CD8-positive, alpha-beta memory T cell (primary cell): ENCODE results near the gene CDK16. TPM values are rescaled to one million over a fixed set of nuclear protein-coding genes. Genes with fewer than 3 reads are reported as not detected.

Experiments used
- CTCF ChIA-PET: fragments of 350-600 bp; sonication (Branson Sonifier 250); formaldehyde crosslinking; loops from one replicate; lab custom pipeline; 2021; ENCODE audit warnings: antibody characterized with exemption; lab: Charles Lee
- POLR2A ChIA-PET: fragments of 350-600 bp; sonication (Branson Sonifier 250); formaldehyde crosslinking; loops from one replicate; lab custom pipeline; 2021; ENCODE audit warnings: antibody characterized with exemption; lab: Charles Lee
- DNase-seq, 5 donors: peaks; one replicate each; pipeline versions ENCODE4 v3.0.0 to v3.0.0-alpha.2; 2020 to 2022; ENCODE audit warnings: mixed read lengths in 1 of 5
- H3K27ac ChIP-seq: one replicate; pipeline ENCODE4 v1.7.0; 2013; ENCODE audit warnings: low read depth, mild to moderate bottlenecking, low read length, moderate library complexity
- H3K27me3 ChIP-seq: 2 replicates; pipeline ENCODE4 v1.7.0; 2013; ENCODE audit warnings: low read length, mild to moderate bottlenecking; ENCODE audit not compliant: insufficient read depth, poor library complexity, severe bottlenecking
- H3K36me3 ChIP-seq: 2 replicates; pipeline ENCODE4 v1.7.0; 2013; ENCODE audit warnings: mild to moderate bottlenecking, low read length, moderate library complexity; ENCODE audit not compliant: insufficient read depth
- H3K4me1 ChIP-seq: 2 replicates; pipeline ENCODE4 v1.7.0; 2013; ENCODE audit warnings: mild to moderate bottlenecking, low read length, moderate library complexity; ENCODE audit not compliant: insufficient read depth
- H3K4me3 ChIP-seq: 2 replicates; pipeline ENCODE4 v1.7.0; 2013; ENCODE audit warnings: mild to moderate bottlenecking, low read length
- H3K9me3 ChIP-seq: 2 replicates; pipeline ENCODE4 v1.7.0; 2013; ENCODE audit warnings: mild to moderate bottlenecking, low read length
- H3K27ac Mint-ChIP-seq, 8 donors: one replicate each; pipeline ENCODE4 v1.8.0; 2020 to 2021; ENCODE audit warnings: mixed read lengths in 8 of 8, mild to moderate bottlenecking in 6 of 8, inconsistent platforms in 3 of 8, moderate library complexity in 3 of 8
- H3K27me3 Mint-ChIP-seq, 2 donors: one replicate each; pipeline ENCODE4 v1.8.0; 2020 to 2021; ENCODE audit warnings: mixed read lengths in 2 of 2, mild to moderate bottlenecking in 1 of 2, moderate library complexity in 1 of 2
- H3K36me3 Mint-ChIP-seq, 3 donors: one replicate each; pipeline ENCODE4 v1.8.0; 2020 to 2021; ENCODE audit warnings: mixed read lengths in 3 of 3, inconsistent platforms in 1 of 3, mild to moderate bottlenecking in 1 of 3
- H3K4me1 Mint-ChIP-seq, 3 donors: one replicate each; pipeline ENCODE4 v1.8.0; 2020 to 2021; ENCODE audit warnings: mixed read lengths in 3 of 3, inconsistent platforms in 1 of 3, mild to moderate bottlenecking in 1 of 3
- H3K4me3 Mint-ChIP-seq, 7 donors: one replicate each; pipeline ENCODE4 v1.8.0; 2020 to 2021; ENCODE audit warnings: mixed read lengths in 7 of 7, mild to moderate bottlenecking in 6 of 7, moderate library complexity in 4 of 7, inconsistent platforms in 2 of 7
- H3K9me3 Mint-ChIP-seq, 5 donors: one replicate each; pipeline ENCODE4 v1.8.0; 2020 to 2022; ENCODE audit warnings: mixed read lengths in 5 of 5, mild to moderate bottlenecking in 3 of 5, moderate library complexity in 2 of 5, inconsistent platforms in 1 of 5
- polyA plus RNA-seq: library from polyadenylated mRNA; unstranded; fragments of 300-500 nt; fragmentation: Illumina TruSeq; gene quantifications from one replicate; pipeline ENCODE4 v1.2.3, GENCODE V29; 2021
- total RNA-seq, 2 experiments: library from RNA; stranded (reverse); gene quantifications; one replicate each; pipeline ENCODE4 v1.2.3, GENCODE V29; 2021

The CDK16 gene
- total and polyA plus RNA-seq, 3 experiments from 2014 or later, result 14.5 to 49.1 (median 48.2) TPM

DNA sequence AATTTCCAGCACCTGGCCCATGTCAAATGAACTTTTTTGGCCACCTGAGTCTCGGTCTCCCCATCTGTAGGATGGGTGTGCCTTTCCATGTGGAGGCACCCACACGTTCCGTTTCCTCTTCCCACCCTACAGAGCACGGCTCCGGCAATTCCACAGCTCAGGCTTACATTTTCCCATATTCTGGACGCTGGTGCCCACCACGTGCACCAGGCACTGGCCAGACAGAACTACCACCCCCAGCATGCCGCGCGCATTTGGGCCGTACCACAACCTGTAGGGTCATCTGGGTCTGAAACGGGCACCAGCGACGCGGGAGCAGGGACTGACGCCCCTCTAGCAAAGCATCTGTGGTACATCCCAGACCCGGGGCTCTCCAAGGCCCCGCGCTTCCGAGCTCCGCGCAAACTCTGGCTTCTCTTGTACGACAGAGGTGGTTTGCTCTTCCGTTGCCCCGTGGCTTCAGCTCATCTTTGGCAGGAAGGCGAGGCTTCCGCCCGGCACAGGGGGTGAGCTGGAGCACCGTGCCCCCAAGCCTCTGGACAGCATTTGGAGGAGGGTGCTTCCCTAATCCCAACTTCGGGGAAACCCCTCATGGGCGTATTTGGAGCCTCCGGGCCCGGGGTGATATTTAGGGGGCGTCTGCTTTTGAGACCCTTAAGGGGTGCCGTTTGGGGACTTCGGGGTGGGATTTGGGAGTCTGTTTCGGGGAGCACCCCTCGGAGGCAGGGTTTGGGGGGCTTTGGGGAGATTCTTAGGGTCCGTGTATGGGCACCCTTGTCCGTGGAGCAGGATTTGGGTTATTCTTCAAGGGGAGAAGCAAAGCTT is 27.8 kb upstream of the CDK16 start:
- DNase-seq, result peak; percentile 64 to 89 (median 82)
- ChIA-PET CTCF (interaction anchor here (1.0 to 3.4 kb wide), 6 partner anchors 27 to 333 kb away, joined by 3 to 16 read pairs (median 5); partner anchors contain the start of genes NDUFB11 and RBM10), POLR2A (interaction anchor here (0.7 to 2.6 kb wide), 5 partner anchors 27 to 184 kb away, joined by 3 to 18 read pairs (median 9); partner anchors contain the start of genes NDUFB11, RBM10 and USP11)
- Mint-ChIP-seq H3K27ac (peak overlapping the region; percentile 79 to 96 (median 95)), H3K36me3 (peaks cover 0 to 27% (median 0%) of the 10 kb centered on the region in 3 donors), H3K4me3 (peak overlapping the region; percentile 90 to 97 (median 91)), H3K4me1 (peaks cover 39 to 48% (median 40%) of the 10 kb centered on the region in 3 donors), H3K27me3 (peaks cover 0 to 2% of the 10 kb centered on the region in 2 donors), H3K9me3 (no peaks in the 10 kb centered on the region)
- Histone ChIP-seq H3K4me3 (peak overlapping the region; percentile 76), H3K9me3 (no peaks in the 10 kb centered on the region), H3K36me3 (no peaks in the 10 kb centered on the region), H3K27ac (peak overlapping the region; percentile 72), H3K4me1 (peaks cover 23% of the 10 kb centered on the region), H3K27me3 (no peaks in the 10 kb centered on the region)

DNA sequence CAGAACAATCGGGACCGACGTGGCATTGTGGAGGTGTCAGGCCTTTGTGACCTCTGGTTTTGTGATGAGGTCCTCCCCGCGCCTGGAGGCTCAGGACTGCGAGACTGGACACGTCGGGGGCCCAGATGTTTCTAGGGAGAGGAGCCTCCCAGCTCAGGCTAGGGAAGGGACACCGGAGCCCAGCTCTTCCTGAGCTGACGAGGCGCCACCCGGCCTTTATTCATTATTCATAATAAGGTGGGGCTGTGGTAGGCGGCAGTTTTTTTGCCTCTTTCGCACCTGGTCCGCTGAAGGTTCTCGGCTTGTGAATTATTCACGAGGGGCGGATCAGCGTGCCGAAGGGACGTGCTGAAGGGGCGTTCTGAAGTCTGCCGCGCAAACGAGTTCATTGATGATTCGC is 27.1 kb upstream of the CDK16 start:
- peak overlapping the region; percentile 90 to 97 (median 91) for H3K4me3 Mint-ChIP-seq
- DNase-seq, result peak; percentile 30 to 71 (median 41)
- peaks cover 0 to 29% (median 0%) of the 10 kb centered on the region in 3 donors for H3K36me3 Mint-ChIP-seq
- ChIA-PET CTCF (interaction anchor here (1.1 to 3.4 kb wide), 5 partner anchors 26 to 332 kb away, joined by 3 to 16 read pairs (median 7); partner anchors contain the start of genes NDUFB11 and RBM10), POLR2A (interaction anchor here (0.5 to 2.6 kb wide), 6 partner anchors 26 to 184 kb away, joined by 3 to 18 read pairs (median 8); partner anchors contain the start of genes NDUFB11, RBM10 and USP11)
- no peaks in the 10 kb centered on the region for H3K9me3 Mint-ChIP-seq
- H3K4me1 Mint-ChIP-seq, result peaks cover 46 to 54% (median 47%) of the 10 kb centered on the region in 3 donors
- peak overlapping the region; percentile 79 to 96 (median 95) for H3K27ac Mint-ChIP-seq
- no peaks in the 10 kb centered on the region for H3K27me3 Mint-ChIP-seq
- H3K27me3 ChIP-seq, result no peaks in the 10 kb centered on the region
- peak overlapping the region; percentile 72 for H3K27ac ChIP-seq
- no peaks in the 10 kb centered on the region for H3K36me3 ChIP-seq
- H3K9me3 ChIP-seq, result no peaks in the 10 kb centered on the region
- peaks cover 30% of the 10 kb centered on the region for H3K4me1 ChIP-seq
- peak overlapping the region; percentile 76 for H3K4me3 ChIP-seq

DNA sequence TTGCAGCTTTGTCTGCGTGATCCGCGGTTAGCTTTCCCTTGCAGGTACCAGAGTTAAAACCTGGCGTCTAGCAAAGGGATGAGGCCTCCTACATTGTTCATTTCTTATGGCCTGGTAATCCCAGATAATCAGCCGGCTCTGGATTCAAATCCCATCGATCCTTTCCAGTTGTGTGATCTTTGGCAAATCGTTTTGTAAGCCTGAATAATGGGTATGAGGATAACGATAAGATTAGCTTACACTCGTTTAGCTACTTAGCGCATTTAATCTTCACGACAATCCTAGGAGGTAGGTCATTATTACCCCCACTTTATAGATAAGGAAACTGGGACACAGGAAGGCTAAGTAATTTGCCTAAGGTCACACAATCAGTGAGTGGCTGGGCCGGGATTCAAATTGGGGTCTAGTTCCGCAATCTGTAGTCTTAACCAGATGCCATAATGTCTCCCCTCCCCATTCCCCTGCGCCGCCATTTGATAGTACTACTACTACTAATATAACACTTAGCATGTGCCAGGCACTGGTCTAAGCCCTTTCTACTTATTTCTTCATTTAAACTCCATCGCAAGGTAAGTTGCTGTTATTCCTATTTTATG is 26.6 kb upstream of the CDK16 start:
- Histone ChIP-seq H3K4me3 (peak overlapping the region; percentile 76), H3K9me3 (no peaks in the 10 kb centered on the region), H3K4me1 (peaks cover 36% of the 10 kb centered on the region), H3K36me3 (no peaks in the 10 kb centered on the region), H3K27ac (peak overlapping the region; percentile 72), H3K27me3 (no peaks in the 10 kb centered on the region)
- ChIA-PET POLR2A (interaction anchor here (0.5 to 2.6 kb wide), 4 partner anchors 26 to 182 kb away, joined by 3 to 18 read pairs (median 8); partner anchors contain the start of genes NDUFB11 and RBM10), CTCF (interaction anchor here (1.1 to 3.4 kb wide), 4 partner anchors 26 to 329 kb away, joined by 3 to 16 read pairs (median 8); partner anchors contain the start of genes NDUFB11 and RBM10)
- Mint-ChIP-seq H3K36me3 (peaks cover 0 to 27% (median 0%) of the 10 kb centered on the region in 3 donors), H3K4me1 (peaks cover 52 to 60% (median 52%) of the 10 kb centered on the region in 3 donors), H3K9me3 (no peaks in the 10 kb centered on the region), H3K27me3 (no peaks in the 10 kb centered on the region), H3K27ac (peak overlapping the region in 7 of 8 donors; percentile 39 to 96 (median 95)), H3K4me3 (peak overlapping the region; percentile 90 to 97 (median 91))
- DNase-seq, result no peak

DNA sequence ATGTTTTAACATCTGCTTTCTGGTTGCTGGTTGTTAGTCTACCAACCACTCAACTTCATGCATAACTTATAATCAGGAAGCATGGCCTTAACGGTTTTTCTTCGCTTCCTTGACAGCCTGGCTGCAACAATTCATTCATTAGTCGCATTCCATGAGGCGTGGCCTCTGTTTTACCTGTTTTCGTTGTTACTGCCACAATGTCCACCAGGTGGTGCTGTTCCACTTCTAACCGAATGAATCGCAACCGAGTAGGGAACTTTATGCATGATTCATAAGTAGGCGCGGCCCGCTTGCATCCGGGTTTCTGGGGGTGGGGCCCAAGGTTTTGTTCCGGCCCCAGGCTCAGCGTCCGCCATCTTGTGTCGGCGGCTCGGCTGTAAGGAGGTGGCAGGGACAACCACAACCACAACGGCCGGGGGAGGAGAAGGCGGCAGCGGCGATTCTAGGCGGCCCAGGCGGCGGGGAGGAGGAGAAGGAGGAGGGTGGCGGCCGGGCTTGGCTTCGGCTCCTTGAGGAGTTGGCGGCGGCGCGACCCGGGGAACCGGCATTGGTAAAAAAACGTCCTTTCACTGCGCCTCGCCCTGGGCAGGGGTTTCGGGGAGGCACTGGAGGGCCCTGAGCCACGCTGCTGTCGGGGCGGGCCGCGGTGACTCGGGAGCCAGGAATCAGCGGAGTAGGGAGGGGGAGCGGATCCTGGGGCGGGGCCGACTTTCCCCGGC is 24.8 kb upstream of the CDK16 start, which contains the start of gene UBA1:
TSS of gene UBA1 (plus strand) at position 355 of the 719 bp plus-strand sequence. CDS start 4,974 bp downstream, outside the sequence.
- Histone ChIP-seq H3K4me1 (peaks cover 46% of the 10 kb centered on the region), H3K27ac (peak within 1 kb of the TSS; percentile 84), H3K9me3 (no peaks in the 10 kb centered on the region), H3K36me3 (peaks cover 9% of the 10 kb centered on the region), H3K4me3 (peak within 1 kb of the TSS; percentile 74), H3K27me3 (no peaks in the 10 kb centered on the region)
- peak within 1 kb of the TSS; percentile 88 to 100 (median 99) for H3K27ac Mint-ChIP-seq
- H3K4me1 Mint-ChIP-seq, result peaks cover 62 to 77% (median 65%) of the 10 kb centered on the region in 3 donors
- DNase-seq, result peak; percentile 84 to 97 (median 95)
- H3K4me3 Mint-ChIP-seq, result peak within 1 kb of the TSS; percentile 91 to 100 (median 98)
- H3K27me3 Mint-ChIP-seq, result no peaks in the 10 kb centered on the region
- H3K9me3 Mint-ChIP-seq, result no peaks in the 10 kb centered on the region
- peaks cover 0 to 41% (median 2%) of the 10 kb centered on the region in 3 donors for H3K36me3 Mint-ChIP-seq
- POLR2A ChIA-PET, result interaction anchor here (0.6 to 1.5 kb wide), 3 partner anchors 24 to 190 kb away, joined by 3 to 4 read pairs (median 3); partner anchors contain the start of genes NDUFB11 and RBM10
- CTCF ChIA-PET, result interaction anchor here (1.0 to 3.4 kb wide), 3 partner anchors 49 to 330 kb away, joined by 3 to 16 read pairs (median 8); partner anchors contain the start of genes NDUFB11 and RBM10

DNA sequence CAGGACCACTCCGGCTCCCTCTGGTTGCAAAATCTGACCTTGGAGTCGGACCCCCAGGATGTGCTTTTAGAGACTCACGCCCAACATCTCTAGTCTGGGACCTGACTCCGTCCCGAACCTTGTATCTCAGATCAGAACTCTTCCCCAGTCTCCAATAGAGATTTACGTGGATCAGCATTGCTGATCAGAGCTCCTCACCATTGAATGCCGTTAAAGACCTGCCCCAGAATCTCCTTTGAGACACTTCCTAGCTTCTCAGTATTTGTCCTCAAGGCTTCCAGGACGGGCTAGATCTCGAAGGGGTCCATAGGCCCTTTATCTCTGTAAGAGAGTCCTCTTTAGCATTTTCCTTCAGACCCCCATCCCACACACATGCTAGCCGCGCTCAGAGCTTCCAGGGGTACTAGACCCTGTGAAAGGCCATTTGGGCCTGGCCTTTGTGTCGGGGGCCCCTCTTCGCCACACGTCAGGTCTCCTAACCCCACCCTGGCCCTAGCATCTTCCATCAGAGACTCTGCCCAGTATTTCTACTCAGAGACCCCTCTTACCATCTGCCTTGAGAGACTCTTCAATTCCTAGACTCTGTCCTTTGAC is 24.2 kb upstream of the CDK16 start:
- H3K36me3 Mint-ChIP-seq, result peaks cover 2 to 47% (median 6%) of the 10 kb centered on the region in 3 donors

DNA sequence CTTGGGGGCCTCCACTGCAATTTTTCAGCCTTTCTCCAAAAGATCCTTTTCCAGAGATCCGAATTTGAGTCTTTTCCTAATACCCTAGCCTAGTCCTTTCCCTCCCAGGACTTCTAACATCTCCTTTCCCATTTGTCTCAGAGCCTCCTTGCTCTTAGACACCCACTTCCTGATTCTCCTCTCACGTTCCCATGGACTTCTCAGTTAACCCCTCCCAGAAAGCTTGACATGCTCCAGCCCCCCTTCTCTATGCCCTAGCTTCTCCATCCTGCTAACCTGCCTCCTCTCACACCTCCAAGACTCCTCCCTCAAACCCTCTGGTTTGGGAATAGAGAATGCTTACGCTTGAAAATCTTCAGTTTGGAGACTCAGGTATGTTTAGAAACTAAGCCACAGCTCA is 22.4 kb upstream of the CDK16 start:
- peaks cover 30% of the 10 kb centered on the region for H3K36me3 ChIP-seq
- Mint-ChIP-seq H3K27me3 (no peaks in the 10 kb centered on the region), H3K36me3 (peaks cover 9 to 59% (median 12%) of the 10 kb centered on the region in 3 donors), H3K9me3 (no peaks in the 10 kb centered on the region), H3K27ac (peak overlapping the region; percentile 50 to 99 (median 82)), H3K4me1 (peaks cover 59 to 71% (median 60%) of the 10 kb centered on the region in 3 donors), H3K4me3 (peak overlapping the region; percentile 91 to 100 (median 98))
- H3K9me3 ChIP-seq, result no peaks in the 10 kb centered on the region
- H3K4me3 ChIP-seq, result no peak overlapping the region
- peaks cover 46% of the 10 kb centered on the region for H3K4me1 ChIP-seq
- H3K27ac ChIP-seq, result no peak overlapping the region
- no peak for DNase-seq
- ChIA-PET CTCF (no interaction called here), POLR2A (no interaction called here)
- no peaks in the 10 kb centered on the region for H3K27me3 ChIP-seq

More for the DNA sequence above, 24.2 kb upstream of the CDK16 start:
- Mint-ChIP-seq H3K4me3 (peak overlapping the region; percentile 91 to 100 (median 98)), H3K4me1 (peaks cover 64 to 80% (median 65%) of the 10 kb centered on the region in 3 donors), H3K27ac (peak overlapping the region; percentile 88 to 100 (median 99)), H3K9me3 (no peaks in the 10 kb centered on the region), H3K27me3 (no peaks in the 10 kb centered on the region)
- Histone ChIP-seq H3K9me3 (no peaks in the 10 kb centered on the region), H3K36me3 (peaks cover 15% of the 10 kb centered on the region), H3K27ac (peak overlapping the region; percentile 84), H3K4me1 (peaks cover 46% of the 10 kb centered on the region), H3K4me3 (peak overlapping the region; percentile 74), H3K27me3 (no peaks in the 10 kb centered on the region)
- ChIA-PET POLR2A (interaction anchor here (0.9 to 1.5 kb wide), 2 partner anchors 23 to 49 kb away, joined by 3 to 4 read pairs; partner anchors contain the start of genes NDUFB11 and RBM10), CTCF (interaction anchor here (0.6 to 1.3 kb wide), 4 partner anchors 190 to 639 kb away, joined by 3 to 8 read pairs (median 3); no protein-coding TSS in a partner anchor)
- DNase-seq, result no peak
